Measurements from ENCODE around the gene USB1. TPM values are rescaled to one million over a fixed set of nuclear protein-coding genes. Genes with fewer than 3 reads are reported as not detected.

The USB1 gene
- total RNA-seq, 3 donors from 2014 or later (not counting 1 experiment from before 2014, with no cell fraction given): 64.7 to 86.0 (median 84.8) TPM

DNA sequence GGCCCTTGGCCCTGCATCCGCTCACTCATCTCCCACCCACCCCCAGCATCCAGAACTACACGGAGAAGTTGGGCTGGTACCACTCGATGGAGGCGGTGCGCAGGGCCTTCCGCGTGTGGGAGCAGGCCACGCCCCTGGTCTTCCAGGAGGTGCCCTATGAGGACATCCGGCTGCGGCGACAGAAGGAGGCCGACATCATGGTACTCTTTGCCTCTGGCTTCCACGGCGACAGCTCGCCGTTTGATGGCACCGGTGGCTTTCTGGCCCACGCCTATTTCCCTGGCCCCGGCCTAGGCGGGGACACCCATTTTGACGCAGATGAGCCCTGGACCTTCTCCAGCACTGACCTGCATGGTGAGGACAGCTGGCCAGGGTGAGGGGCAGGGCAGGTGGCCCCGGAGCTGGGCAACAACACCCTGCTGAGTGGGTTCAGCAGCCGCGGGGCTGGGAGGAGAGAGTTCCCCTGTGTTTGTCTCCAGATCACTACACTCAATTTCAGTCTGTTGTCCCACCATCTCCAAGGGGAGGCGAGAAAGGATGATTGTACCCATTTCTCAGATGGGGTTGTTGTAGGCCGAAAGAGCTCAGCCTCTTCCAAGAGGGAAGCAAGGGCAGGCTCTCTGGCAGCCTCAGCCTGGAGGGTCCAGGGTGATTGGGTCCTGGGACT lies 38.8 kb downstream of the USB1 start:
- intact Hi-C loops (cut with micrococcal nuclease): no loop called here
- no peak overlapping the region for H3K27ac Mint-ChIP-seq
- TF ChIP-seq, protein P1, sequence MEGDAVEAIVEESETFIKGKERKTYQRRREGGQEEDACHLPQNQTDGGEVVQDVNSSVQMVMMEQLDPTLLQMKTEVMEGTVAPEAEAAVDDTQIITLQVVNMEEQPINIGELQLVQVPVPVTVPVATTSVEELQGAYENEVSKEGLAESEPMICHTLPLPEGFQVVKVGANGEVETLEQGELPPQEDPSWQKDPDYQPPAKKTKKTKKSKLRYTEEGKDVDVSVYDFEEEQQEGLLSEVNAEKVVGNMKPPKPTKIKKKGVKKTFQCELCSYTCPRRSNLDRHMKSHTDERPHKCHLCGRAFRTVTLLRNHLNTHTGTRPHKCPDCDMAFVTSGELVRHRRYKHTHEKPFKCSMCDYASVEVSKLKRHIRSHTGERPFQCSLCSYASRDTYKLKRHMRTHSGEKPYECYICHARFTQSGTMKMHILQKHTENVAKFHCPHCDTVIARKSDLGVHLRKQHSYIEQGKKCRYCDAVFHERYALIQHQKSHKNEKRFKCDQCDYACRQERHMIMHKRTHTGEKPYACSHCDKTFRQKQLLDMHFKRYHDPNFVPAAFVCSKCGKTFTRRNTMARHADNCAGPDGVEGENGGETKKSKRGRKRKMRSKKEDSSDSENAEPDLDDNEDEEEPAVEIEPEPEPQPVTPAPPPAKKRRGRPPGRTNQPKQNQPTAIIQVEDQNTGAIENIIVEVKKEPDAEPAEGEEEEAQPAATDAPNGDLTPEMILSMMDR (IDR thresholded peaks at IDR 0.05): no peak

DNA sequence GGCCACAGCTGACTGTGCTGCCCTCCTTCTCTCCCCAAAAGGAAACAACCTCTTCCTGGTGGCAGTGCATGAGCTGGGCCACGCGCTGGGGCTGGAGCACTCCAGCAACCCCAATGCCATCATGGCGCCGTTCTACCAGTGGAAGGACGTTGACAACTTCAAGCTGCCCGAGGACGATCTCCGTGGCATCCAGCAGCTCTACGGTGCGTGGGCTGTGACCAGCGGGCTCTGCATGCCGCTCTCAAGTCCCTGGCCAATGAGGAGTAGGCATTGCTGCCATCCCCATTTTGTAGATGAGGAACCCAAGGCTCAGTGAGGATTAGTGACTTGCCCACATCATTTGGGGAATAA lies 39.3 kb downstream of the USB1 start:
- Mint-ChIP-seq H3K36me3 (no peaks in the 10 kb centered on the region), H3K9me3 (no peaks in the 10 kb centered on the region), H3K27me3 (ENCODE audit: low read depth in 2 of 2) (no peaks in the 10 kb centered on the region), H3K27ac (no peak overlapping the region), H3K4me3 (no peak overlapping the region), H3K4me1 (no peaks in the 10 kb centered on the region)
- TF ChIP-seq, protein P1 (IDR thresholded peaks at IDR 0.05): no peak
- ATAC-seq (no peak), DNase-seq (no peak)
- no peaks in the 10 kb centered on the region for H3K9me3 ChIP-seq (ENCODE audit: control insufficient read depth, insufficient read depth, low read length)
- no peaks in the 10 kb centered on the region for H3K4me1 ChIP-seq (ENCODE audit: control insufficient read depth, insufficient read depth, low read length)
- H3K36me3 ChIP-seq (ENCODE audit: control insufficient read depth, insufficient read depth, low read length): no peaks in the 10 kb centered on the region
- intact Hi-C loops (cut with micrococcal nuclease): no loop called here
- H3K27me3 ChIP-seq (ENCODE audit: control insufficient read depth, insufficient read depth, low read length): no peaks in the 10 kb centered on the region
- no peak overlapping the region for H3K27ac ChIP-seq (ENCODE audit: low read length)
- 94% methylated on average over 12 of the region's 12 CpGs for WGBS (ENCODE audit: insufficient coverage)
- H3K4me3 ChIP-seq (ENCODE audit: low read length): no peak overlapping the region

More for the DNA sequence above, 38.8 kb downstream of the USB1 start:
- H3K4me1 Mint-ChIP-seq: no peaks in the 10 kb centered on the region
- no peaks in the 10 kb centered on the region for H3K9me3 Mint-ChIP-seq
- H3K9me3 ChIP-seq (ENCODE audit: control insufficient read depth, insufficient read depth, low read length): no peaks in the 10 kb centered on the region
- H3K4me3 Mint-ChIP-seq: no peak overlapping the region
- ATAC-seq: no peak
- H3K27me3 Mint-ChIP-seq (ENCODE audit: low read depth in 2 of 2): no peaks in the 10 kb centered on the region
- no peaks in the 10 kb centered on the region for H3K36me3 Mint-ChIP-seq
- no peaks in the 10 kb centered on the region for H3K36me3 ChIP-seq (ENCODE audit: control insufficient read depth, insufficient read depth, low read length)
- H3K27ac ChIP-seq (ENCODE audit: low read length): no peak overlapping the region
- no peak overlapping the region for H3K4me3 ChIP-seq (ENCODE audit: low read length)
- H3K4me1 ChIP-seq (ENCODE audit: control insufficient read depth, insufficient read depth, low read length): no peaks in the 10 kb centered on the region
- no peak for DNase-seq
- WGBS (ENCODE audit: insufficient coverage): 97% methylated on average over 26 of the region's 26 CpGs
- H3K27me3 ChIP-seq (ENCODE audit: control insufficient read depth, insufficient read depth, low read length): no peaks in the 10 kb centered on the region

DNA sequence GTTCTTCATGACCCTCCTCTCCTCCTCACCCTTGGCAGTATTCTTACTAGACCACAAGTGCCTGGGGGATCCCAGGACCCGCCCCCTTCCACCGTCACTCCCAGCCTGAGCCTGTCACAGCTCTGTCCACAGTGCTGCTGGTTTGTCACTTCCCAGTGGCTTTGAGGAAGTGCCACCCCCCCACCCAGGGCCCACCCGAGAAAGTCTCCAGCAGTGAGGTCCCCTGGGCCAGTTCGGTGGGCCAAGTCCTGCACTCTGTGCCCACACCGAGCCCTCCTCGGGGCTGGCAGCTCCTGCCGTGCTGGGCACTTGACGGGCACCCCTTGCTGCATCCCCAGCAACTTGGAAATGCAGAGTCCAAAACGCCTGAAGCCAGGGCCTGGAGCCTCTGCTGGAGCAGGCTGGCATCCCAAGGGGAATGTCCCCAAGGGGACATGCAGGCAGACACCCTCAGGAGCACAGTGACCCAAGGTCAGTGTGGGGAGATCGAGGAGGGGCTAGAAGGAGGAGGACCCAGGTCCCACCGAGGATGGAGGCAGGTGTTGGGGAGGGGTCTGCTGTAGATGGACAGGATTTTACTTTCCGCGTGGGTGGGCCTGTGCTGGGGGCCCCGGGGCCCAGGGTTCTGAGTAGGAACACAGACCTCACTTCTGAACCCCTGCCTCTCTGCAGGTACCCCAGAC lies 39.9 kb downstream of the USB1 start:
- Mint-ChIP-seq H3K27me3 (ENCODE audit: low read depth in 2 of 2) (no peaks in the 10 kb centered on the region), H3K4me3 (no peak overlapping the region), H3K36me3 (no peaks in the 10 kb centered on the region), H3K27ac (no peak overlapping the region), H3K9me3 (no peaks in the 10 kb centered on the region), H3K4me1 (no peaks in the 10 kb centered on the region)
- Histone ChIP-seq H3K27me3 (ENCODE audit: control insufficient read depth, insufficient read depth, low read length) (no peaks in the 10 kb centered on the region), H3K27ac (ENCODE audit: low read length) (no peak overlapping the region), H3K4me3 (ENCODE audit: low read length) (no peak overlapping the region), H3K36me3 (ENCODE audit: control insufficient read depth, insufficient read depth, low read length) (no peaks in the 10 kb centered on the region), H3K9me3 (ENCODE audit: control insufficient read depth, insufficient read depth, low read length) (no peaks in the 10 kb centered on the region), H3K4me1 (ENCODE audit: control insufficient read depth, insufficient read depth, low read length) (no peaks in the 10 kb centered on the region)
- intact Hi-C loops (cut with micrococcal nuclease): no loop called here
- DNase-seq: no peak
- TF ChIP-seq, protein P1 (IDR thresholded peaks at IDR 0.05): no peak
- WGBS (ENCODE audit: insufficient coverage): 79% methylated on average over 14 of the region's 14 CpGs
- ATAC-seq: no peak

DNA sequence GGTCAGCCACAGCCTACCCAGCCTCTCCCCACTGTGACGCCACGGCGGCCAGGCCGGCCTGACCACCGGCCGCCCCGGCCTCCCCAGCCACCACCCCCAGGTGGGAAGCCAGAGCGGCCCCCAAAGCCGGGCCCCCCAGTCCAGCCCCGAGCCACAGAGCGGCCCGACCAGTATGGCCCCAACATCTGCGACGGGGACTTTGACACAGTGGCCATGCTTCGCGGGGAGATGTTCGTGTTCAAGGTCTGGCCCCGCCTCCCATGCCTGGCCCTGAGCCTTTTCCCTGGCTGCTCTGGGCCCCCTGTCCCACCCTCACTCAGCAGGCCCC lies 40.4 kb downstream of the USB1 start:
- Mint-ChIP-seq H3K27me3 (ENCODE audit: low read depth in 2 of 2) (no peaks in the 10 kb centered on the region), H3K4me1 (no peaks in the 10 kb centered on the region), H3K9me3 (no peaks in the 10 kb centered on the region), H3K36me3 (no peaks in the 10 kb centered on the region), H3K27ac (no peak overlapping the region), H3K4me3 (no peak overlapping the region)
- Histone ChIP-seq H3K9me3 (ENCODE audit: control insufficient read depth, insufficient read depth, low read length) (no peaks in the 10 kb centered on the region), H3K27ac (ENCODE audit: low read length) (no peak overlapping the region), H3K36me3 (ENCODE audit: control insufficient read depth, insufficient read depth, low read length) (no peaks in the 10 kb centered on the region), H3K27me3 (ENCODE audit: control insufficient read depth, insufficient read depth, low read length) (no peaks in the 10 kb centered on the region), H3K4me3 (ENCODE audit: low read length) (no peak overlapping the region), H3K4me1 (ENCODE audit: control insufficient read depth, insufficient read depth, low read length) (no peaks in the 10 kb centered on the region)
- TF ChIP-seq, protein P1 (IDR thresholded peaks at IDR 0.05): no peak
- DNase-seq: no peak
- WGBS (ENCODE audit: insufficient coverage): 94% methylated on average over 18 of the region's 18 CpGs
- ATAC-seq: no peak
- intact Hi-C loops (cut with micrococcal nuclease): no loop called here
